Lung (tissue), 12 donors: Measurements from ENCODE around the gene LAMA3. TPM values are rescaled to one million over a fixed set of nuclear protein-coding genes. Genes with fewer than 3 reads are reported as not detected.

Experiments
- ATAC-seq: fragments of 200-7000 bp; cut with Tn5 transposase; one replicate; pipeline ENCODE4 v1.9.1; 2020; ENCODE audit warnings: moderate number of reproducible peaks; ENCODE audit not compliant: insufficient read depth, low FRiP score
- DNase-seq, 3 donors: peaks; one replicate each; pipeline ENCODE4 v3.0.0-alpha.2; 2013 to 2017
- H3K27ac ChIP-seq, 2 donors: one replicate each; pipeline ENCODE4 v1.5.1; 2013; ENCODE audit warnings: mild to moderate bottlenecking in 2 of 2, moderate library complexity in 2 of 2, control low read depth in 1 of 2, inconsistent platforms in 1 of 2, low read depth in 1 of 2, low read length in 1 of 2
- H3K27me3 ChIP-seq, 3 donors: one replicate each; pipeline ENCODE4 v1.5.1; 2013; ENCODE audit warnings: low read length in 2 of 3; ENCODE audit not compliant: control insufficient read depth in 3 of 3, insufficient read depth in 3 of 3
- H3K36me3 ChIP-seq, 4 donors: one replicate each; pipeline ENCODE4 v1.5.1; 2013; ENCODE audit warnings: low read length in 4 of 4, mild to moderate bottlenecking in 1 of 4, moderate library complexity in 1 of 4; ENCODE audit not compliant: control insufficient read depth in 4 of 4, insufficient read depth in 4 of 4
- H3K4me1 ChIP-seq, 5 donors: one replicate each; pipeline ENCODE4 v1.5.1; 2013; ENCODE audit warnings: low read length in 5 of 5, mild to moderate bottlenecking in 2 of 5, moderate library complexity in 1 of 5; ENCODE audit not compliant: control insufficient read depth in 5 of 5, insufficient read depth in 5 of 5
- H3K4me3 ChIP-seq: one replicate; pipeline ENCODE4 v1.5.1; 2013; ENCODE audit warnings: mild to moderate bottlenecking, control low read depth, moderate library complexity
- H3K9ac ChIP-seq, 2 donors: one replicate each; pipeline ENCODE4 v1.5.1; 2013; ENCODE audit warnings: low read length in 2 of 2, control low read depth in 1 of 2; ENCODE audit not compliant: insufficient read depth in 1 of 2
- H3K9me3 ChIP-seq, 4 donors: one replicate each; pipeline ENCODE4 v1.5.1; 2013; ENCODE audit warnings: low read length in 3 of 4, mild to moderate bottlenecking in 1 of 4, moderate library complexity in 1 of 4; ENCODE audit not compliant: control insufficient read depth in 4 of 4, insufficient read depth in 3 of 4
- CTCF ChIP-seq: IDR thresholded peaks from 2 replicates; pipeline ENCODE4 v1.5.1; 2012; ENCODE audit warnings: mild to moderate bottlenecking; ENCODE audit errors: control extremely low read depth, extremely low read depth
- WGBS, 2 donors: extraction: QIAGEN DNeasy Blood & Tissue Kit; methylation state at CpG; one replicate each; pipeline ENCODE4 v1.1.7; 2013; 5-methylcytosine and 5-hydroxymethylcytosine counted together
- polyA plus RNA-seq, 2 donors: library from polyadenylated mRNA; stranded (reverse); fragments of 200-250 nt; gene quantifications; one replicate each; pipeline ENCODE4 v1.2.1, GENCODE V29; 2013
- total RNA-seq, 2 donors: library from RNA; depleted of rRNA in 1 of 2; stranded (reverse); fragments of >200 nt in 1 of 2; gene quantifications; one replicate each; pipeline ENCODE4 v1.2.1, GENCODE V29; 2014 to 2021
- donor health status: control.
- donor health status: control.
- donor health status: Bipolar disorder and iron deficiency.
- donor health status: healthy.
- donor health status: DM: yes; HTN: yes; CAD: no.

Gene LAMA3
- total and polyA plus RNA-seq, 4 donors, result 14.1 to 110 (median 51.9) TPM

GRCh38 chr18:23689616-23690504, 607 bp downstream of the LAMA3 start:
- Histone ChIP-seq H3K4me3 (peak overlapping the region; percentile 50), H3K36me3 (no peaks in the 10 kb centered on the region), H3K9ac (no peak overlapping the region), H3K27me3 (peaks cover 0 to 38% (median 30%) of the 10 kb centered on the region in 3 donors), H3K9me3 (peaks cover 0 to 3% (median 0%) of the 10 kb centered on the region in 4 donors), H3K27ac (peak overlapping the region in 1 of 2 donors; percentile 63), H3K4me1 (peaks cover 0 to 3% (median 0%) of the 10 kb centered on the region in 5 donors)
- 2 to 3% methylated on average over 75 to 85 of the region's 85 CpGs for WGBS, 2 donors
- TF ChIP-seq CTCF, result no peak
- peak; percentile 35 for ATAC-seq
- peak in 2 of 3 donors; percentile 4 to 20 for DNase-seq

- Histone ChIP-seq H3K4me3 (peak overlapping the region; percentile 50), H3K36me3 (no peaks in the 10 kb centered on the region), H3K4me1 (peaks cover 0 to 3% (median 0%) of the 10 kb centered on the region in 5 donors), H3K27me3 (peaks cover 0 to 38% (median 29%) of the 10 kb centered on the region in 3 donors), H3K9me3 (peaks cover 0 to 3% (median 0%) of the 10 kb centered on the region in 4 donors), H3K27ac (peak overlapping the region in 1 of 2 donors; percentile 44), H3K9ac (no peak overlapping the region)
- 49 to 62% methylated on average over 21 of the region's 21 CpGs for WGBS, 2 donors
- ATAC-seq (no peak), DNase-seq (peak in 1 of 3 donors; percentile 2)
- no peak for TF ChIP-seq CTCF
Measured at GRCh38 chr18:23690505-23691068, 1.3 kb downstream of the LAMA3 start.

- no peak for ATAC-seq
Measured at GRCh38 chr18:23693846-23694245, 4.6 kb downstream of the LAMA3 start.

More at GRCh38 chr18:23693846-23694245, 4.6 kb downstream of the LAMA3 start:
- H3K4me3 ChIP-seq, result no peak overlapping the region
- no peak for DNase-seq
- whole genome bisulfite sequencing, 2 donors, result 86 to 94% methylated on average over 2 of the region's 2 CpGs
- H3K9ac ChIP-seq, result no peak overlapping the region
- no peak overlapping the region for H3K27ac ChIP-seq
- H3K27me3 ChIP-seq, result peaks cover 0 to 22% (median 11%) of the 10 kb centered on the region in 3 donors
- TF ChIP-seq CTCF, result no peak
- H3K4me1 ChIP-seq, result peaks cover 0 to 3% (median 0%) of the 10 kb centered on the region in 5 donors
- H3K36me3 ChIP-seq, result no peaks in the 10 kb centered on the region
- peaks cover 0 to 3% (median 0%) of the 10 kb centered on the region in 4 donors for H3K9me3 ChIP-seq
